H9 (cell line): ENCODE data around the gene CTCF. TPM values are rescaled to one million over a fixed set of nuclear protein-coding genes. Genes with fewer than 3 reads are reported as not detected.

ENCODE experiments used
- DNase-seq: peaks from one replicate; pipeline ENCODE4 v3.0.0-alpha.2; 2017
- H2AFZ ChIP-seq: one replicate; pipeline ENCODE4 v1.6.1; 2013; ENCODE audit warnings: mild to moderate bottlenecking, low read length, control low read depth, moderate library complexity
- H2AK5ac ChIP-seq: 2 replicates; pipeline ENCODE4 v1.6.1; 2013; ENCODE audit warnings: low read length, control low read depth, mixed read lengths; ENCODE audit not compliant: insufficient read length
- H2BK120ac ChIP-seq: one replicate; pipeline ENCODE4 v1.6.1; 2013; ENCODE audit warnings: low read depth, mild to moderate bottlenecking, low read length, control low read depth, inconsistent platforms; ENCODE audit not compliant: poor library complexity, severe bottlenecking
- H2BK12ac ChIP-seq: 2 replicates; pipeline ENCODE4 v1.6.1; 2013; ENCODE audit warnings: low read length, control low read depth, mixed read lengths, low read depth; ENCODE audit not compliant: insufficient read length
- H2BK15ac ChIP-seq: 2 replicates; pipeline ENCODE4 v1.6.1; 2013; ENCODE audit warnings: low read depth, low read length, control low read depth
- H2BK20ac ChIP-seq: one replicate; pipeline ENCODE4 v1.6.1; 2013; ENCODE audit warnings: low read depth, mild to moderate bottlenecking, low read length, control low read depth, inconsistent platforms; ENCODE audit not compliant: poor library complexity, severe bottlenecking
- H2BK5ac ChIP-seq: 2 replicates; pipeline ENCODE4 v1.6.1; 2013; ENCODE audit warnings: low read length, control low read depth, mixed read lengths; ENCODE audit not compliant: insufficient read length
- H3K14ac ChIP-seq: 2 replicates; pipeline ENCODE4 v1.6.1; 2013; ENCODE audit warnings: low read length, control low read depth; ENCODE audit not compliant: insufficient read depth
- H3K18ac ChIP-seq: 2 replicates; pipeline ENCODE4 v1.6.1; 2013; ENCODE audit warnings: low read depth, mild to moderate bottlenecking, mixed read lengths, low read length, control low read depth; ENCODE audit not compliant: insufficient read length
- H3K23ac ChIP-seq: 2 replicates; pipeline ENCODE4 v1.6.1; 2013; ENCODE audit warnings: low read length, control low read depth, mixed read lengths, low read depth; ENCODE audit not compliant: insufficient read length
- H3K23me2 ChIP-seq: 2 replicates; pipeline ENCODE4 v1.6.1; 2013; ENCODE audit warnings: low read depth, mild to moderate bottlenecking, mixed read lengths, low read length, control low read depth; ENCODE audit not compliant: insufficient read length, poor library complexity, severe bottlenecking
- H3K27ac ChIP-seq: 2 replicates; pipeline ENCODE4 v1.5.1; 2013; ENCODE audit warnings: low read length, control low read depth, mixed read lengths, low read depth; ENCODE audit not compliant: insufficient read length
- H3K27me3 ChIP-seq: 2 replicates; pipeline ENCODE4 v1.6.1; 2013; ENCODE audit warnings: low read length, control low read depth, inconsistent platforms; ENCODE audit not compliant: insufficient read depth
- H3K4ac ChIP-seq: 2 replicates; pipeline ENCODE4 v1.6.1; 2013; ENCODE audit warnings: low read depth, mild to moderate bottlenecking, control low read depth, inconsistent platforms, low read length, moderate library complexity
- H3K4me1 ChIP-seq: 2 replicates; pipeline ENCODE4 v1.6.1; 2013; ENCODE audit warnings: low read length, control low read depth, inconsistent platforms; ENCODE audit not compliant: insufficient read depth
- H3K4me2 ChIP-seq: 2 replicates; pipeline ENCODE4 v1.6.1; 2013; ENCODE audit warnings: low read length, control low read depth, mixed read lengths; ENCODE audit not compliant: insufficient read length, insufficient read depth
- H3K56ac ChIP-seq: 2 replicates; pipeline ENCODE4 v1.6.1; 2013; ENCODE audit warnings: low read depth, mild to moderate bottlenecking, mixed read lengths, low read length, control low read depth; ENCODE audit not compliant: insufficient read length
- H3K79me1 ChIP-seq: 2 replicates; pipeline ENCODE4 v1.6.1; 2013; ENCODE audit warnings: low read depth, mild to moderate bottlenecking, moderate library complexity, low read length, control low read depth, inconsistent platforms; ENCODE audit not compliant: insufficient read depth, poor library complexity, severe bottlenecking
- H3K79me2 ChIP-seq: 2 replicates; pipeline ENCODE4 v1.6.1; 2013; ENCODE audit warnings: low read length, control low read depth, inconsistent platforms; ENCODE audit not compliant: insufficient read depth
- H3K9ac ChIP-seq: 2 replicates; pipeline ENCODE4 v1.6.1; 2013; ENCODE audit warnings: low read length, control low read depth, mixed read lengths; ENCODE audit not compliant: insufficient read length; ENCODE audit errors: extremely low read depth
- H3K9me3 ChIP-seq: one replicate; pipeline ENCODE4 v1.6.1; 2013; ENCODE audit warnings: low read depth, low read length, inconsistent platforms; ENCODE audit not compliant: control insufficient read depth
- H3T11ph ChIP-seq: one replicate; pipeline ENCODE4 v1.6.1; 2013; ENCODE audit warnings: mild to moderate bottlenecking, low read length, control low read depth, inconsistent platforms
- H4K20me1 ChIP-seq: one replicate; pipeline ENCODE4 v1.6.1; 2013; ENCODE audit not compliant: control insufficient read depth, insufficient read length, insufficient read depth
- H4K5ac ChIP-seq: 2 replicates; pipeline ENCODE4 v1.6.1; 2013; ENCODE audit warnings: low read depth, mild to moderate bottlenecking, mixed read lengths, low read length, control low read depth; ENCODE audit not compliant: insufficient read length
- H4K8ac ChIP-seq: replicated peaks from 2 replicates; pipeline ENCODE4 v1.6.1; 2013; ENCODE audit warnings: low read length, control low read depth, mixed read lengths, low read depth; ENCODE audit not compliant: insufficient read length
- H4K91ac ChIP-seq: 2 replicates; pipeline ENCODE4 v1.6.1; 2013; ENCODE audit warnings: low read depth, mild to moderate bottlenecking, moderate library complexity, mixed read lengths, low read length, control low read depth; ENCODE audit not compliant: insufficient read length
- H3K27ac Mint-ChIP-seq, 3 experiments: 2 replicates in 2 of 3; 3 replicates in 1 of 3; pipeline ENCODE4 v1.8.0; 2020 to 2021; ENCODE audit warnings: mixed read lengths in 3 of 3, mild to moderate bottlenecking in 1 of 3, moderate library complexity in 1 of 3
- H3K27me3 Mint-ChIP-seq: 2 replicates; pipeline ENCODE4 v1.8.0; 2021; ENCODE audit warnings: low read depth, mild to moderate bottlenecking, moderate library complexity, mixed read lengths
- H3K36me3 Mint-ChIP-seq, 3 experiments: 2 replicates in 2 of 3; 3 replicates in 1 of 3; pipeline ENCODE4 v1.8.0; 2020 to 2021; ENCODE audit warnings: low read depth in 3 of 3, mixed read lengths in 3 of 3; ENCODE audit not compliant: insufficient read depth in 1 of 3
- H3K4me1 Mint-ChIP-seq, 2 experiments: 2 replicates each; pipeline ENCODE4 v1.8.0; 2020; ENCODE audit warnings: mixed read lengths in 2 of 2
- H3K4me3 Mint-ChIP-seq, 2 experiments: 2 replicates in 1 of 2; 3 replicates in 1 of 2; pipeline ENCODE4 v1.8.0; 2020 to 2021; ENCODE audit warnings: mild to moderate bottlenecking in 2 of 2, mixed read lengths in 2 of 2, moderate library complexity in 1 of 2
- H3K9me3 Mint-ChIP-seq, 2 experiments: 2 replicates in 1 of 2; 3 replicates in 1 of 2; pipeline ENCODE4 v1.8.0; 2020; ENCODE audit warnings: mild to moderate bottlenecking in 2 of 2, mixed read lengths in 2 of 2, moderate library complexity in 1 of 2
- CTCF ChIP-seq: fragments of 200-600 bp; sonication (generic); conservative IDR thresholded peaks from 3 replicates; pipeline ENCODE4 v1.8.0; 2021; ENCODE audit warnings: antibody characterized with exemption, mild to moderate bottlenecking
- WGBS: extraction: QIAGEN DNeasy Blood & Tissue Kit; methylation state at CpG from one replicate; pipeline ENCODE4 v1.1.7; 2013; ENCODE audit warnings: missing lambda C conversion rate, low lambda C conversion rate, mixed read lengths; ENCODE audit not compliant: insufficient read length; ENCODE audit errors: extremely low coverage; 5-methylcytosine and 5-hydroxymethylcytosine counted together
- total RNA-seq: library from RNA; stranded (reverse); gene quantifications from 2 replicates; pipeline ENCODE4 v1.2.1, GENCODE V29; 2021

Gene CTCF
- total RNA-seq, 1 experiment from 2014 or later, result 87.3 TPM

- Histone ChIP-seq H3K56ac (no peak overlapping the region), H3K9ac (no peak overlapping the region), H4K5ac (no peak overlapping the region), H3K79me1 (no peaks in the 10 kb centered on the region), H4K8ac (no peak overlapping the region), H3K27ac (no peak overlapping the region), H2BK5ac (no peak overlapping the region), H2BK12ac (no peak overlapping the region), H2AFZ (no peak overlapping the region), H4K91ac (no peak overlapping the region), H2AK5ac (no peak overlapping the region), H3K9me3 (no peaks in the 10 kb centered on the region), H3K23me2 (no peaks in the 10 kb centered on the region), H3T11ph (no peak overlapping the region), H3K4ac (no peak overlapping the region), H2BK15ac (no peak overlapping the region), H2BK20ac (no peak overlapping the region), H2BK120ac (no peak overlapping the region), H4K20me1 (no peaks in the 10 kb centered on the region), H3K79me2 (no peaks in the 10 kb centered on the region), H3K4me2 (no peak overlapping the region), H3K4me1 (no peaks in the 10 kb centered on the region; the same call in 1 of the 2 replicates), H3K27me3 (no peaks in the 10 kb centered on the region), H3K18ac (no peak overlapping the region), H3K14ac (no peak overlapping the region), H3K23ac (no peak overlapping the region)
- no CpG with 5 or more reads among the region's 2 CpGs for WGBS
- Mint-ChIP-seq H3K27me3 (no peaks in the 10 kb centered on the region), H3K36me3 (peaks cover 0 to 11% (median 0%) of the 10 kb centered on the region in 3 experiments; a peak in 5 of 7 replicates), H3K4me1 (peaks cover 10 to 17% of the 10 kb centered on the region in 2 experiments), H3K27ac (no peak overlapping the region; a peak in 1 of 7 replicates), H3K9me3 (no peaks in the 10 kb centered on the region), H3K4me3 (no peak overlapping the region)
- no peak for TF ChIP-seq CTCF
- no peak for DNase-seq
These were observed 10.4 kb upstream of the CTCF start for GRCh38 chr16:67551972-67552371.
